HG03039 (cell line): ENCODE data around the gene LAMA5.

Experiments used
- ATAC-seq: cut with Tn5 transposase; IDR thresholded peaks from one replicate; pipeline ENCODE4 v1.9.1; 2021; ENCODE audit warnings: mild to moderate bottlenecking, moderate library complexity; ENCODE audit not compliant: unreplicated experiment

LAMA5 gene

GRCh38 chr20:62317167-62317655 lies 49.9 kb downstream of the LAMA5 start:
- ATAC-seq: no peak

GRCh38 chr20:62316331-62317166 lies 50.6 kb downstream of the LAMA5 start:
- ATAC-seq: no peak

GRCh38 chr20:62315773-62316172 lies 51.3 kb downstream of the LAMA5 start:
- ATAC-seq: no peak

GRCh38 chr20:62314711-62315302 lies 52.3 kb downstream of the LAMA5 start:
- ATAC-seq: no peak

- no peak for ATAC-seq
These were observed 52.8 kb downstream of the LAMA5 start for GRCh38 chr20:62314339-62314638.

GRCh38 chr20:62313460-62314338 lies 53.4 kb downstream of the LAMA5 start:
- ATAC-seq: no peak

GRCh38 chr20:62313021-62313420 lies 54.1 kb downstream of the LAMA5 start:
- ATAC-seq: no peak

GRCh38 chr20:62312662-62312977 lies 54.5 kb downstream of the LAMA5 start:
- ATAC-seq: no peak

- ATAC-seq: no peak
These were observed 55.1 kb downstream of the LAMA5 start for GRCh38 chr20:62311832-62312661.

GRCh38 chr20:62311150-62311549 lies 56.0 kb downstream of the LAMA5 start:
- ATAC-seq: no peak

- no peak for ATAC-seq
These were observed 56.4 kb downstream of the LAMA5 start for GRCh38 chr20:62310757-62311121.

- no peak for ATAC-seq
These were observed 57.0 kb downstream of the LAMA5 start for GRCh38 chr20:62309947-62310756.

GRCh38 chr20:62309198-62309944 lies 57.7 kb downstream of the LAMA5 start:
- no peak for ATAC-seq

- no peak for ATAC-seq
These were observed 58.9 kb downstream of the LAMA5 start for GRCh38 chr20:62308102-62308822.

- ATAC-seq: no peak
These were observed 59.6 kb downstream of the LAMA5 start for GRCh38 chr20:62307226-62308101.

- no peak for ATAC-seq
These were observed 60.5 kb downstream of the LAMA5 start for GRCh38 chr20:62306414-62307187.
